Activated naive CD8-positive, alpha-beta T cell treated with anti-CD3 and anti-CD28 coated beads, Interleukin-2, amount 50 U/mL, for 24 hours (primary cell): Measurements from ENCODE around the gene LDLR.
"Not testable (repeated sequence)": the region's sequence is repeated elsewhere in the genome, so short reads cannot be mapped to it uniquely, and the experiment has no call there.

ENCODE experiments used
- ATAC-seq: fragments of 150-1000 bp; cut with Tn5 transposase; one replicate; pipeline ENCODE4 v1.10.0; 2021
- DNase-seq: peaks from one replicate; pipeline ENCODE4 v3.0.0; 2021
- H3K27ac Mint-ChIP-seq: one replicate; pipeline ENCODE4 v1.8.0; 2021; ENCODE audit warnings: mild to moderate bottlenecking, mixed read lengths
- H3K27me3 Mint-ChIP-seq: one replicate; pipeline ENCODE4 v1.8.0; 2021; ENCODE audit warnings: mixed read lengths
- H3K36me3 Mint-ChIP-seq: one replicate; pipeline ENCODE4 v1.8.0; 2021; ENCODE audit warnings: low read depth, mixed read lengths
- H3K4me1 Mint-ChIP-seq: one replicate; pipeline ENCODE4 v1.8.0; 2021; ENCODE audit warnings: mixed read lengths
- H3K4me3 Mint-ChIP-seq: one replicate; pipeline ENCODE4 v1.8.0; 2021; ENCODE audit warnings: mild to moderate bottlenecking, moderate library complexity, mixed read lengths
- H3K9me3 Mint-ChIP-seq: one replicate; pipeline ENCODE4 v1.8.0; 2021; ENCODE audit warnings: mixed read lengths

The LDLR gene

DNA sequence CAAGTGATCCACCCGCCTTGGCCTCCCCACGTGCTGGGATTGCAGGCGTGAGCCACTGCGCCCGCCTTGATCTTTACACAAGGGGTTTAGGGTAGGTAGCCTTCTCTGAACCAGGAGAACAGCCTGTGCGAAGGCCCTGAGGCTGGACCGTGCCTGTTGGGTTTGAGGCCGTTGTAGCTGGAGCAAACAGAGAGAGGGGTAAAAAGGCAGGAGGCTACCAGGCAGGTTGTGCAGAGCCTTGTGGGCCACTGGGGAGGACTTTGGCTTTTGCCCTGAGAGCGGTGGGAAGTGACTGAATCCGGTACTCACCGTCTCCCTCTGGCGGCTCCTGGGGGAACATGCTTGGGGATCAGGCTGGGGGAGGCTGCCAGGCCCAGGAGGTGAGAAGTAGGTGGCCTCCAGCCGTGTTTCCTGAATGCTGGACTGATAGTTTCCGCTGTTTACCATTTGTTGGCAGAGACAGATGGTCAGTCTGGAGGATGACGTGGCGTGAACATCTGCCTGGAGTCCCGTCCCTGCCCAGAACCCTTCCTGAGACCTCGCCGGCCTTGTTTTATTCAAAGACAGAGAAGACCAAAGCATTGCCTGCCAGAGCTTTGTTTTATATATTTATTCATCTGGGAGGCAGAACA is 41.7 kb downstream of the LDLR start:
- Mint-ChIP-seq H3K9me3 (no peaks in the 10 kb centered on the region), H3K36me3 (peaks cover 45% of the 10 kb centered on the region), H3K4me1 (peaks cover 1% of the 10 kb centered on the region), H3K27me3 (no peaks in the 10 kb centered on the region), H3K27ac (no peak overlapping the region), H3K4me3 (no peak overlapping the region)
- ATAC-seq (peak; percentile 74), DNase-seq (peak; percentile 77)

GRCh38 chr19:11131471-11131870 is 42.2 kb downstream of the LDLR start:
- Mint-ChIP-seq H3K9me3 (no peaks in the 10 kb centered on the region), H3K4me1 (peaks cover 1% of the 10 kb centered on the region), H3K4me3 (no peak overlapping the region), H3K27me3 (no peaks in the 10 kb centered on the region), H3K27ac (no peak overlapping the region), H3K36me3 (peaks cover 39% of the 10 kb centered on the region)
- no peak for DNase-seq
- no peak for ATAC-seq

GRCh38 chr19:11136400-11137101 is 47.3 kb downstream of the LDLR start:
- H3K27ac Mint-ChIP-seq, result no peak overlapping the region
- no peak for DNase-seq
- peaks cover 8% of the 10 kb centered on the region for H3K4me1 Mint-ChIP-seq

GRCh38 chr19:11137542-11138384 is 48.5 kb downstream of the LDLR start:
- DNase-seq (peak; percentile 61), ATAC-seq (peak; percentile 52)
- Mint-ChIP-seq H3K36me3 (peaks cover 3% of the 10 kb centered on the region), H3K27me3 (no peaks in the 10 kb centered on the region), H3K27ac (peak overlapping the region; percentile 39), H3K9me3 (no peaks in the 10 kb centered on the region), H3K4me3 (peak overlapping the region; percentile 56), H3K4me1 (peaks cover 8% of the 10 kb centered on the region)

More at GRCh38 chr19:11136400-11137101, 47.3 kb downstream of the LDLR start:
- Mint-ChIP-seq H3K27me3 (no peaks in the 10 kb centered on the region), H3K9me3 (no peaks in the 10 kb centered on the region), H3K4me3 (no peak overlapping the region), H3K36me3 (peaks cover 9% of the 10 kb centered on the region)
- ATAC-seq, result no peak

- no peaks in the 10 kb centered on the region for H3K36me3 Mint-ChIP-seq
- DNase-seq, result no peak
- H3K27me3 Mint-ChIP-seq, result no peaks in the 10 kb centered on the region
- H3K4me3 Mint-ChIP-seq, result no peak overlapping the region
- peaks cover 8% of the 10 kb centered on the region for H3K4me1 Mint-ChIP-seq
- ATAC-seq, result peak; percentile 8
- no peaks in the 10 kb centered on the region for H3K9me3 Mint-ChIP-seq
- H3K27ac Mint-ChIP-seq, result no peak overlapping the region
Measured at GRCh38 chr19:11138601-11139300, 49.5 kb downstream of the LDLR start.

DNA sequence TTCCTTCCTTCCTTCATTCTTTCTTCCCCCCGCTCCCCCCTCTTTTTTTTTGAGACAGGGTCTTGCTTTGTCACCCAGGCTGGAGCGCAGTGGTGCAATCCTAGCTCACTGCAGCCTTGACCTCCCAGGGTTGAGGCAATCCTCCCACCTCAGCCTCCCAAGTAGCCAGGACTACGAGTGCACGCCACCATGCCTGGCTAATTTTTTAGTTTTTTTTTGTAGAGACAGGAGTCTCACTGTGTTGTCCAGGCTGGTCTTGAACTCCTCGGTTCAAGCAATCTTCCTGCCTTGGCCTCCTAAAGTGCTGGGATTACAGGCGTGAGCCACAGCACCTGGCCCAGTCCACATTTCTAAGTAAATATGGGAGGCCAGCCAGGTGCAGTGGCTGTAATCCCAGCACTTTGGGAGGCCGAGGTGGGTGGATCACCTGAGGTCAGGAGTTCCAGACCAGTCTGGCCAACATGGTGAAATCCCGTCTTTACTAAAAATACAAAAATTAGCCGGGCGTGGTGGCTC is 50.8 kb downstream of the LDLR start:
- DNase-seq, ATAC-seq, H3K4me3 Mint-ChIP-seq, H3K27me3 Mint-ChIP-seq, H3K9me3 Mint-ChIP-seq, H3K27ac Mint-ChIP-seq, H3K36me3 Mint-ChIP-seq, H3K4me1 Mint-ChIP-seq: not testable (repeated sequence)

GRCh38 chr19:11140896-11141295 is 51.6 kb downstream of the LDLR start:
- Mint-ChIP-seq H3K27ac (no peak overlapping the region), H3K4me1 (peaks cover 8% of the 10 kb centered on the region), H3K9me3 (no peaks in the 10 kb centered on the region), H3K4me3 (no peak overlapping the region), H3K36me3 (peaks cover 8% of the 10 kb centered on the region), H3K27me3 (no peaks in the 10 kb centered on the region)
- DNase-seq (no peak), ATAC-seq (no peak)

- H3K27me3 Mint-ChIP-seq, result no peaks in the 10 kb centered on the region
- peaks cover 8% of the 10 kb centered on the region for H3K4me1 Mint-ChIP-seq
- H3K4me3 Mint-ChIP-seq, result no peak overlapping the region
- ATAC-seq (no peak), DNase-seq (no peak)
- no peak overlapping the region for H3K27ac Mint-ChIP-seq
- H3K9me3 Mint-ChIP-seq, result no peaks in the 10 kb centered on the region
- H3K36me3 Mint-ChIP-seq, result peaks cover 13% of the 10 kb centered on the region
Measured at GRCh38 chr19:11141937-11142527, 52.8 kb downstream of the LDLR start.

- Mint-ChIP-seq H3K27ac (no peak overlapping the region), H3K9me3 (no peaks in the 10 kb centered on the region), H3K4me3 (no peak overlapping the region), H3K27me3 (no peaks in the 10 kb centered on the region), H3K36me3 (peaks cover 14% of the 10 kb centered on the region), H3K4me1 (peaks cover 7% of the 10 kb centered on the region)
- ATAC-seq (no peak), DNase-seq (no peak)
Measured at GRCh38 chr19:11142528-11143171, 53.4 kb downstream of the LDLR start.

DNA sequence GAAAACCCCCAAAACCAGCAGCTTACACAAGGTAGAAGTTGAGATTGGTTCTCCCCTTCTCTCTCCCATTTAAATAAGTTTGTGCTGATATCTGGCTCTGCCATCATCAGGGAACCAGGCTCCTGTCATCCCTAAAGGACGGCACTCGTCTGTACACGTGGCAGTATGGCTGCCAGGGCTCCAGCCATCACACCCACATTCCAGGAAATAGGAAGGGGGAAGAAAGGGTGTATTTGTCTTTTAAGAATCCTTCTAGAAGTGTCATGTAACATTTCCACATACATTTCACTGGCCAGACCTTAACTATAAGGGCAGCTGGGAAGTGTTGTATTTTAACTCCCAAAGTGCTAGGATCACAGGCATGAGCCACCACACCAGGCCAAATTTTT is 56.3 kb downstream of the LDLR start:
- no peak for DNase-seq
- no peaks in the 10 kb centered on the region for H3K9me3 Mint-ChIP-seq
- no peak overlapping the region for H3K4me3 Mint-ChIP-seq
- H3K4me1 Mint-ChIP-seq, result no peaks in the 10 kb centered on the region
- H3K27me3 Mint-ChIP-seq, result no peaks in the 10 kb centered on the region
- ATAC-seq, result no peak
- H3K36me3 Mint-ChIP-seq, result peaks cover 20% of the 10 kb centered on the region
- no peak overlapping the region for H3K27ac Mint-ChIP-seq

DNA sequence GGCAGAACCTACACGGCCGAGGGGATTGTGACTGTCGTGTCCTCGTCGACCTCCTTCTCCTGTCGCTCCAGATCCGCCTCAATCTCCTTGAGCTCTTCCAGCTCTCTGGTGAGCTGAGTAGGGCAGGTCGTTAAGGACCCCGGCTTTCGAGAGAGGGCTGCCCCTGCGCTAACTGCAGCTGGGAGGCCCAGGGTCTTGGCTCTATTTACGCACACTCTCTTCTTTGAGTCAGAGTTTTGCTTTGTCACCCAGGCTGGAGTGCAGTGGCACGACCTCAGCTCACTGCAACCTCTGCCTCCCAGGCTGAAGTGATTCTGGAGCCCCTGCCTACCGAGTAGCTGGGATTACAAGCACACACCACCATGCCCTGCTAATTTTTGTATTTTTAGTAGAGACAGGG is 58.7 kb downstream of the LDLR start:
- Mint-ChIP-seq H3K27me3 (no peaks in the 10 kb centered on the region), H3K36me3 (peaks cover 27% of the 10 kb centered on the region), H3K4me3 (no peak overlapping the region), H3K9me3 (no peaks in the 10 kb centered on the region), H3K4me1 (no peaks in the 10 kb centered on the region), H3K27ac (no peak overlapping the region)
- DNase-seq, result no peak
- ATAC-seq, result no peak

DNA sequence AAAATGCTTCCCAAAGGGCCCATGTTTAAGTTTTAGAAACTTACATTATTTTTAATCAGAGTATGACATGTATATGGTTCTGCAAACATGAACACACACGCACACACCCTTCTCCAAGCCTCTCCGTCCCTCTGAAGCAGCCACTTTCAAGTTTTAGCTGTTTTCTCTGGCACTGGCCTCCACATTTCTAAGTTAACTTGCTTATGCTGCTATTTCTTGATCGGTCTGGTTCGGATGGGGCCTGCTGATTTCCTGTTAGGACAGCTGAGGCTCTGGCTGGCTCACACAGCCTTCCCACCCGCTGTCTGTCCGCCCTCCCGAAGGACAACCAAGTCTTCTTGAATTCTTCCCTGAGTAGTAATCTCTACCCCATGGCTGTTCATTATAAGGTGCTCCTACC is 61.9 kb downstream of the LDLR start:
- ATAC-seq, result no peak
- no peak overlapping the region for H3K27ac Mint-ChIP-seq
- H3K4me3 Mint-ChIP-seq, result no peak overlapping the region
- H3K27me3 Mint-ChIP-seq, result no peaks in the 10 kb centered on the region
- H3K9me3 Mint-ChIP-seq, result no peaks in the 10 kb centered on the region
- peaks cover 20% of the 10 kb centered on the region for H3K36me3 Mint-ChIP-seq
- peaks cover 14% of the 10 kb centered on the region for H3K4me1 Mint-ChIP-seq
- DNase-seq, result no peak

- Mint-ChIP-seq H3K9me3 (no peaks in the 10 kb centered on the region), H3K27ac (no peak overlapping the region), H3K36me3 (peaks cover 17% of the 10 kb centered on the region), H3K27me3 (no peaks in the 10 kb centered on the region), H3K4me3 (no peak overlapping the region), H3K4me1 (peaks cover 16% of the 10 kb centered on the region)
- ATAC-seq, result no peak
- no peak for DNase-seq
Measured at GRCh38 chr19:11152318-11153062, 63.2 kb downstream of the LDLR start.
